Neuronal stem cell (in vitro differentiated cells): ENCODE measurements around the gene KRT28.
A peak's percentile ranks its signal among the peaks of the same experiment; 100 is the strongest.

Source experiments
- DNase-seq: peaks from one replicate; pipeline ENCODE4 v3.0.0-alpha.2; 2013; ENCODE audit warnings: low spot score
- H2AFZ ChIP-seq: one replicate; pipeline ENCODE4 v1.6.1; 2013; ENCODE audit warnings: mild to moderate bottlenecking, low read length, inconsistent platforms
- H2AK5ac ChIP-seq: 2 replicates; pipeline ENCODE4 v1.6.1; 2013; ENCODE audit warnings: low read depth, mild to moderate bottlenecking, inconsistent platforms, low read length, moderate library complexity, mixed read lengths
- H2BK120ac ChIP-seq: 2 replicates; pipeline ENCODE4 v1.6.1; 2013; ENCODE audit warnings: low read depth, mild to moderate bottlenecking, inconsistent platforms, low read length, moderate library complexity, mixed read lengths
- H2BK12ac ChIP-seq: one replicate; pipeline ENCODE4 v1.6.1; 2013; ENCODE audit warnings: low read length, inconsistent platforms
- H2BK15ac ChIP-seq: 2 replicates; pipeline ENCODE4 v1.6.1; 2013; ENCODE audit warnings: mild to moderate bottlenecking, low read length, inconsistent platforms, mixed read lengths
- H2BK5ac ChIP-seq: one replicate; pipeline ENCODE4 v1.6.1; 2013; ENCODE audit warnings: inconsistent platforms, mild to moderate bottlenecking, low read length, moderate library complexity
- H3K14ac ChIP-seq: one replicate; pipeline ENCODE4 v1.6.1; 2013; ENCODE audit warnings: low read length, inconsistent platforms
- H3K18ac ChIP-seq: 2 replicates; pipeline ENCODE4 v1.6.1; 2013; ENCODE audit warnings: low read length, inconsistent platforms
- H3K23ac ChIP-seq: 2 replicates; pipeline ENCODE4 v1.6.1; 2013; ENCODE audit warnings: low read depth, mild to moderate bottlenecking, mixed read lengths, low read length, inconsistent platforms; ENCODE audit not compliant: poor library complexity
- H3K27ac ChIP-seq: replicated peaks from 3 replicates; pipeline ENCODE4 v1.5.1; 2013; ENCODE audit warnings: low read length, inconsistent platforms
- H3K27me3 ChIP-seq, 3 experiments: 2 replicates each; pipeline ENCODE4 v1.6.1; 2013; ENCODE audit warnings: low read length in 3 of 3, mild to moderate bottlenecking in 2 of 3, inconsistent platforms in 1 of 3, low read depth in 1 of 3, mixed read lengths in 1 of 3, moderate library complexity in 1 of 3; ENCODE audit not compliant: control insufficient read depth in 3 of 3, insufficient read depth in 3 of 3
- H3K36me3 ChIP-seq, 2 donors: replicated peaks in 1 of 2; 2 replicates each; pipeline ENCODE4 v1.6.1; 2013; ENCODE audit warnings: low read length in 2 of 2; ENCODE audit not compliant: control insufficient read depth in 2 of 2, insufficient read depth in 2 of 2
- H3K4ac ChIP-seq: 2 replicates; pipeline ENCODE4 v1.6.1; 2013; ENCODE audit warnings: inconsistent platforms, mild to moderate bottlenecking, low read length, moderate library complexity
- H3K4me1 ChIP-seq, 2 donors: 1 replicate in 1 of 2; 2 replicates in 1 of 2; pipeline ENCODE4 v1.6.1; 2013; ENCODE audit warnings: low read length in 2 of 2, low read depth in 1 of 2; ENCODE audit not compliant: control insufficient read depth in 2 of 2, insufficient read depth in 1 of 2
- H3K4me2 ChIP-seq: one replicate; pipeline ENCODE4 v1.6.1; 2013; ENCODE audit warnings: mild to moderate bottlenecking, low read length, inconsistent platforms; ENCODE audit not compliant: insufficient read depth, poor library complexity, severe bottlenecking
- H3K4me3 ChIP-seq, 2 donors: 2 replicates each; pipeline ENCODE4 v1.5.1; 2013; ENCODE audit warnings: low read length in 2 of 2, mild to moderate bottlenecking in 2 of 2, inconsistent platforms in 1 of 2, moderate library complexity in 1 of 2
- H3K79me1 ChIP-seq: one replicate; pipeline ENCODE4 v1.6.1; 2013; ENCODE audit warnings: low read depth, mild to moderate bottlenecking, inconsistent platforms, low read length, moderate library complexity
- H3K9ac ChIP-seq: one replicate; pipeline ENCODE4 v1.6.1; 2013; ENCODE audit warnings: mild to moderate bottlenecking, low read depth, low read length, inconsistent platforms; ENCODE audit not compliant: poor library complexity
- H3K9me3 ChIP-seq, 2 donors: replicated peaks in 1 of 2; 2 replicates each; pipeline versions ENCODE3 to v1.6.1; 2013; ENCODE audit warnings: low read length in 2 of 2, mild to moderate bottlenecking in 2 of 2, inconsistent platforms in 1 of 2, low read depth in 1 of 2, mixed read lengths in 1 of 2, moderate library complexity in 1 of 2; ENCODE audit not compliant: control insufficient read depth in 2 of 2, insufficient read depth in 1 of 2
- H4K8ac ChIP-seq: one replicate; pipeline ENCODE4 v1.6.1; 2013; ENCODE audit warnings: low read depth, mild to moderate bottlenecking, inconsistent platforms, low read length, moderate library complexity
- H4K91ac ChIP-seq: one replicate; pipeline ENCODE4 v1.6.1; 2013; ENCODE audit warnings: low read length, low read depth, mild to moderate bottlenecking, inconsistent platforms; ENCODE audit not compliant: poor library complexity
- WGBS, 2 donors: extraction: QIAGEN DNeasy Blood & Tissue Kit; methylation state at CpG; one replicate each; pipeline ENCODE4 v1.1.7; 2013; ENCODE audit warnings: missing lambda C conversion rate in 2 of 2, mixed read lengths in 1 of 2; ENCODE audit not compliant: insufficient read length in 2 of 2, insufficient replicate concordance in 1 of 2; ENCODE audit errors: extremely low coverage in 2 of 2; 5-methylcytosine and 5-hydroxymethylcytosine counted together

Gene KRT28

DNA sequence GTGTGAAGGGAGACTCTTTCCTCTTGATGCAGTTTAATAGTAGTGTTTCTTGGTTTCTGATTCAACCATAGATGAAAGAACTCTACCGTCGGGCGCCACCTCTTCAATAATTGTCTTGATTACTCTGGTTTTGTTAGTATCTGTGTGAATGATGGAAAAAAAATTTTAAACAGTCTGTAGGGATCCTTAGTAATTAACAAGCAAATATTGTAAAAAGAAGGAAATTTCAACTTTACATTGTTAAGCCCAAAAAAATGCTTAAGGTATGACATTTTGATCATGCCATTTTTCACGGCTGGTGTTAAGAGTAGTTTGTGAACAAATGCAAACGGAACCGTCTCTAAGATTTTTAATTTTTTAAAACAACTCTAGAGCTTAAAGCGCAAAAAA, 18.6 kb upstream of the KRT28 start:
- H2BK12ac ChIP-seq: no peak overlapping the region
- peak overlapping the region; percentile 82 to 84 for H3K4me3 ChIP-seq
- no peak overlapping the region for H3K23ac ChIP-seq
- no peak overlapping the region for H3K4ac ChIP-seq
- H3K9ac ChIP-seq: no peak overlapping the region
- H3K27ac ChIP-seq: peak overlapping the region; percentile 63
- whole genome bisulfite sequencing, 2 donors: no CpG with 5 or more reads among the region's 7 CpGs
- H3K4me1 ChIP-seq: peaks cover 0 to 2% of the 10 kb centered on the region in 2 donors
- no peak overlapping the region for H2BK120ac ChIP-seq
- no peaks in the 10 kb centered on the region for H3K27me3 ChIP-seq
- DNase-seq: no peak
- H3K9me3 ChIP-seq: peaks cover 0 to 1% of the 10 kb centered on the region in 2 donors
- H3K4me2 ChIP-seq: no peak overlapping the region
- H2AK5ac ChIP-seq: no peak overlapping the region
- no peak overlapping the region for H4K91ac ChIP-seq
- no peak overlapping the region for H3K14ac ChIP-seq
- no peak overlapping the region for H4K8ac ChIP-seq
- H2BK5ac ChIP-seq: no peak overlapping the region
- no peak overlapping the region for H2BK15ac ChIP-seq
- H2AFZ ChIP-seq: peak overlapping the region; percentile 98
- H3K79me1 ChIP-seq: no peaks in the 10 kb centered on the region
- H3K36me3 ChIP-seq: peaks cover 5 to 17% of the 10 kb centered on the region in 2 donors
- no peak overlapping the region for H3K18ac ChIP-seq

DNA sequence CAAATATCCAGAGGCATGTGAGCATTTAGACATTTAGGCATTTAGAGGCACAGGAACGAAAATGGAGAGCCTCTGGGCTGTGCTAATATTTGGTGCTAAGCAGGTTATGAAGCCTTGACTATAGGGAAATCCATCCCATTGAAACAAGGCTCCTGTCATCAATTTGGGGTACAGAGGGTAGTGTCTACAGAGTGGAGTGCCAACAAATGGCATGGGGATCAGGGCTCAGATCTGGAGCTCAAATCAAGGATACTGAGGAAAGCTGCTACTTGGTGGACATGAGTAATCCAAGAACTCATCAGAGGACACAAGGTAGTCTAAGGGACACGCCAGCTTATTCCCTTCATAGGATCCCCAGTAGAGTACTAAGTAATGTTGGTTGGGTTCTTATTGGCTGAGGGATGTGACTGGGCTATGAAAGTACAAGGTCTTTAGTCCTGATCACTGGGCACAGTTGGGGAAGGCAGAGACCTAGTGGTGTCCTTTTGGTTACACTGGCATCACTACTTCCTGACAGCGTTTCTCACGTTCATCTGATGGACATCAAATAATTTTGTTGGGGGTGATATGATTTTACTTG, 17.4 kb upstream of the KRT28 start:
- H3K4me1 ChIP-seq: peaks cover 0 to 2% of the 10 kb centered on the region in 2 donors
- H3K9me3 ChIP-seq: no peaks in the 10 kb centered on the region
- H2BK15ac ChIP-seq: no peak overlapping the region
- no CpG with 5 or more reads among the region's 4 CpGs for WGBS, 2 donors
- H3K27ac ChIP-seq: no peak overlapping the region
- H2AK5ac ChIP-seq: no peak overlapping the region
- no peak overlapping the region for H3K4ac ChIP-seq
- no peak overlapping the region for H3K23ac ChIP-seq
- no peak overlapping the region for H3K18ac ChIP-seq
- H4K8ac ChIP-seq: no peak overlapping the region
- H3K4me3 ChIP-seq: peak overlapping the region in 1 of 2 donors; percentile 45
- no peak overlapping the region for H4K91ac ChIP-seq
- no peak overlapping the region for H2BK5ac ChIP-seq
- peaks cover 4 to 14% of the 10 kb centered on the region in 2 donors for H3K36me3 ChIP-seq
- H3K27me3 ChIP-seq: no peaks in the 10 kb centered on the region
- no peak overlapping the region for H2BK12ac ChIP-seq
- H2BK120ac ChIP-seq: no peak overlapping the region
- H3K4me2 ChIP-seq: no peak overlapping the region
- H3K9ac ChIP-seq: no peak overlapping the region
- no peak for DNase-seq
- no peaks in the 10 kb centered on the region for H3K79me1 ChIP-seq
- H2AFZ ChIP-seq: no peak overlapping the region
- no peak overlapping the region for H3K14ac ChIP-seq

DNA sequence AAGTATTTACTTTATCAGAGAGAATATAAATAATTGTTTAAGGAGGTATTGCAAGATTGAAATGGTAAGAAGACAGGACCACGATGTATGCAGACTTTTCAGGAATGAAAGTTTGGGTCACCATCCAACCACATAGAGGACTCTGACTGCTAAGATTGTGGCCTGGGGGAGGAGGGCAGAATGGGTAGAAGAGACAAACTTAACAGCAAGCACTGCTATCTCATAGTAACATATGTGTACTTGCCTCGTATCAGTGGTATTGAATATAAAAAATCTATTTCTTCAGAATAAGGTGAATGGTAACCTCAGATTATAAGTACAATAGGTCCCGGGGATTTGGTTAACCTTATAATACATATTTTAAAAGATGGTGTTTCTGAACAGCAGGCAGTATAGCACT, 16.8 kb upstream of the KRT28 start:
- Histone ChIP-seq H3K27ac (no peak overlapping the region), H2AK5ac (no peak overlapping the region), H2BK120ac (no peak overlapping the region), H3K23ac (no peak overlapping the region), H3K4me1 (peaks cover 0 to 2% of the 10 kb centered on the region in 2 donors), H4K91ac (no peak overlapping the region), H4K8ac (no peak overlapping the region), H2BK15ac (no peak overlapping the region), H3K27me3 (no peaks in the 10 kb centered on the region), H3K36me3 (peaks cover 4 to 14% of the 10 kb centered on the region in 2 donors), H3K4me2 (no peak overlapping the region), H3K4ac (no peak overlapping the region), H3K14ac (no peak overlapping the region), H3K9me3 (no peaks in the 10 kb centered on the region), H2BK12ac (no peak overlapping the region), H2AFZ (no peak overlapping the region), H3K79me1 (no peaks in the 10 kb centered on the region), H3K4me3 (no peak overlapping the region), H3K18ac (no peak overlapping the region), H2BK5ac (no peak overlapping the region), H3K9ac (no peak overlapping the region)
- no peak for DNase-seq
- no CpG with 5 or more reads among the region's 3 CpGs for WGBS, 2 donors

DNA sequence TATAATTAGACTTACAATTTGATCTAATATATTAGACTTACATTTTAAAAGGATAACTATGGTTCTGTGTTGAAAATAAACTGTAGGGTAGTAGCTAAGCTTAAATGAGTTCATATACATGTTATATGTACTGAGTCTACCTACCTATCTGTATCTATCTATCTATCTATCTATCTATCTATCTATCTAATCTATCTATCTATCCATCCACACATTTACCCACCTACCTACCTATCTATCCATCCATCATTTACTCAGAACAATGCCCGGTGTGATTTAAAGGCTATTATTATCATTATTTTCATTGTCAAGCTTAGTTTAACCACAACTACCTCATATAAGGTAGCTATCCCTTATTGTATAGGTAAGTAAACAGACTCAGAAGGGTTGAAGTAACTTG, 15.6 kb upstream of the KRT28 start:
- WGBS, 2 donors: no CpG with 5 or more reads among the region's 1 CpG
- peaks cover 0 to 2% of the 10 kb centered on the region in 2 donors for H3K4me1 ChIP-seq
- H3K27ac ChIP-seq: no peak overlapping the region

More for the DNA sequence above, 15.6 kb upstream of the KRT28 start:
- Histone ChIP-seq H2AFZ (no peak overlapping the region), H2BK15ac (no peak overlapping the region), H3K4ac (no peak overlapping the region), H3K9me3 (no peaks in the 10 kb centered on the region), H3K36me3 (peaks cover 4 to 14% of the 10 kb centered on the region in 2 donors), H3K14ac (no peak overlapping the region), H2BK12ac (no peak overlapping the region), H4K8ac (no peak overlapping the region), H3K4me3 (no peak overlapping the region), H3K27me3 (peaks cover 0 to 2% (median 0%) of the 10 kb centered on the region in 3 experiments), H3K79me1 (no peaks in the 10 kb centered on the region), H3K18ac (no peak overlapping the region), H2BK5ac (no peak overlapping the region), H2BK120ac (no peak overlapping the region), H3K23ac (no peak overlapping the region), H4K91ac (no peak overlapping the region), H3K4me2 (no peak overlapping the region), H2AK5ac (no peak overlapping the region), H3K9ac (no peak overlapping the region)
- DNase-seq: no peak
